Mesodermal cell (in vitro differentiated cells): ENCODE results near the gene CAMK2D.

Experiments
- H3K27ac ChIP-seq: 2 replicates; pipeline ENCODE4 v1.7.0; 2013; ENCODE audit warnings: mild to moderate bottlenecking, low read depth, low read length, moderate library complexity; ENCODE audit not compliant: severe bottlenecking
- H3K36me3 ChIP-seq: 2 replicates; pipeline ENCODE4 v1.7.1; 2013; ENCODE audit warnings: mild to moderate bottlenecking, low read length, moderate library complexity; ENCODE audit not compliant: control insufficient read depth, insufficient read depth
- H3K4me1 ChIP-seq: one replicate; pipeline ENCODE4 v1.7.1; 2013; ENCODE audit warnings: mild to moderate bottlenecking, low read length; ENCODE audit not compliant: insufficient read depth, control insufficient read depth, poor library complexity, severe bottlenecking
- H3K4me3 ChIP-seq: 2 replicates; pipeline ENCODE4 v1.7.0; 2013; ENCODE audit warnings: low read length, control low read depth, mild to moderate bottlenecking; ENCODE audit not compliant: insufficient read depth, poor library complexity, severe bottlenecking; ENCODE audit errors: extremely low read depth
- H3K9me3 ChIP-seq: 2 replicates; pipeline ENCODE4 v1.7.1; 2013; ENCODE audit warnings: mild to moderate bottlenecking, low read length, moderate library complexity; ENCODE audit not compliant: control insufficient read depth
- WGBS, 2 experiments: methylation state at CpG; one replicate each; pipeline ENCODE4 v1.1.5; 2013; ENCODE audit warnings: missing lambda C conversion rate in 2 of 2; ENCODE audit not compliant: insufficient coverage in 2 of 2; 5-methylcytosine and 5-hydroxymethylcytosine counted together

Gene CAMK2D

GRCh38 chr4:113502906-113503305, 258.6 kb downstream of the CAMK2D start:
- 85 to 86% methylated on average over 1 to 3 of the region's 3 CpGs for WGBS, 2 experiments
- peaks cover 13% of the 10 kb centered on the region for H3K36me3 ChIP-seq
- no peak overlapping the region for H3K4me3 ChIP-seq
- H3K9me3 ChIP-seq, result no peaks in the 10 kb centered on the region
- H3K27ac ChIP-seq, result no peak overlapping the region
- no peaks in the 10 kb centered on the region for H3K4me1 ChIP-seq

GRCh38 chr4:113502476-113502875, 259.1 kb downstream of the CAMK2D start:
- Histone ChIP-seq H3K4me3 (no peak overlapping the region), H3K9me3 (no peaks in the 10 kb centered on the region), H3K27ac (no peak overlapping the region), H3K4me1 (no peaks in the 10 kb centered on the region), H3K36me3 (peaks cover 17% of the 10 kb centered on the region)
- 100% methylated on average over 1 of the region's 1 CpG; no CpG with 5 or more reads in 1 of the 2 experiments for WGBS, 2 experiments

- H3K36me3 ChIP-seq, result peaks cover 35% of the 10 kb centered on the region
- H3K9me3 ChIP-seq, result no peaks in the 10 kb centered on the region
- WGBS, 2 experiments, result 93 to 100% methylated on average over 4 of the region's 4 CpGs
- H3K27ac ChIP-seq, result no peak overlapping the region
- no peaks in the 10 kb centered on the region for H3K4me1 ChIP-seq
- no peak overlapping the region for H3K4me3 ChIP-seq
Measured at GRCh38 chr4:113500424-113500823, 261.1 kb downstream of the CAMK2D start.

- Histone ChIP-seq H3K36me3 (peaks cover 35% of the 10 kb centered on the region), H3K9me3 (no peaks in the 10 kb centered on the region)
- no CpG with 5 or more reads among the region's 1 CpG for WGBS, 2 experiments
Measured at GRCh38 chr4:113499696-113500095, 261.8 kb downstream of the CAMK2D start.

GRCh38 chr4:113499166-113499565, 262.4 kb downstream of the CAMK2D start:
- no peaks in the 10 kb centered on the region for H3K4me1 ChIP-seq
- peaks cover 34% of the 10 kb centered on the region for H3K36me3 ChIP-seq
- H3K27ac ChIP-seq, result no peak overlapping the region

More at GRCh38 chr4:113499696-113500095, 261.8 kb downstream of the CAMK2D start:
- Histone ChIP-seq H3K4me1 (no peaks in the 10 kb centered on the region), H3K4me3 (no peak overlapping the region), H3K27ac (no peak overlapping the region)

GRCh38 chr4:113497154-113497884, 264.2 kb downstream of the CAMK2D start:
- no peaks in the 10 kb centered on the region for H3K4me1 ChIP-seq
- H3K4me3 ChIP-seq, result no peak overlapping the region
- peaks cover 34% of the 10 kb centered on the region for H3K36me3 ChIP-seq
- WGBS, 2 experiments, result 85 to 90% methylated on average over 2 of the region's 3 CpGs
- H3K9me3 ChIP-seq, result no peaks in the 10 kb centered on the region
- no peak overlapping the region for H3K27ac ChIP-seq

More at GRCh38 chr4:113499166-113499565, 262.4 kb downstream of the CAMK2D start:
- WGBS, 2 experiments, result no CpG with 5 or more reads among the region's 1 CpG
- no peaks in the 10 kb centered on the region for H3K9me3 ChIP-seq
- no peak overlapping the region for H3K4me3 ChIP-seq

- no peaks in the 10 kb centered on the region for H3K9me3 ChIP-seq
- H3K4me3 ChIP-seq, result no peak overlapping the region
- no peaks in the 10 kb centered on the region for H3K4me1 ChIP-seq
- WGBS, 2 experiments, result 0 to 50% methylated on average over 1 to 2 of the region's 2 CpGs
- H3K36me3 ChIP-seq, result peaks cover 34% of the 10 kb centered on the region
- no peak overlapping the region for H3K27ac ChIP-seq
Measured at GRCh38 chr4:113496698-113497097, 264.8 kb downstream of the CAMK2D start.

- Histone ChIP-seq H3K4me1 (no peaks in the 10 kb centered on the region), H3K4me3 (no peak overlapping the region), H3K9me3 (no peaks in the 10 kb centered on the region), H3K36me3 (peaks cover 34% of the 10 kb centered on the region), H3K27ac (no peak overlapping the region)
- 89 to 96% methylated on average over 4 to 5 of the region's 6 CpGs for WGBS, 2 experiments
Measured at GRCh38 chr4:113495790-113496189, 265.7 kb downstream of the CAMK2D start.

GRCh38 chr4:113483131-113483530, 278.4 kb downstream of the CAMK2D start:
- Histone ChIP-seq H3K27ac (no peak overlapping the region), H3K36me3 (peaks cover 2% of the 10 kb centered on the region), H3K4me3 (no peak overlapping the region), H3K4me1 (no peaks in the 10 kb centered on the region), H3K9me3 (no peaks in the 10 kb centered on the region)
- 88% methylated on average over 5 of the region's 6 CpGs; no CpG with 5 or more reads in 1 of the 2 experiments for WGBS, 2 experiments

- Histone ChIP-seq H3K4me3 (no peak overlapping the region), H3K4me1 (no peaks in the 10 kb centered on the region), H3K36me3 (peaks cover 5% of the 10 kb centered on the region), H3K27ac (no peak overlapping the region), H3K9me3 (no peaks in the 10 kb centered on the region)
Measured at GRCh38 chr4:113482325-113482724, 279.2 kb downstream of the CAMK2D start.

- no peak overlapping the region for H3K4me3 ChIP-seq
- H3K27ac ChIP-seq, result no peak overlapping the region
- H3K9me3 ChIP-seq, result peaks cover 5% of the 10 kb centered on the region
- H3K36me3 ChIP-seq, result peaks cover 9% of the 10 kb centered on the region
- H3K4me1 ChIP-seq, result no peaks in the 10 kb centered on the region
Measured at GRCh38 chr4:113481820-113482219, 279.7 kb downstream of the CAMK2D start.
